H9 (cell line): Measurements from ENCODE around the gene ADTRP. TPM values are rescaled to one million over a fixed set of nuclear protein-coding genes. Genes with fewer than 3 reads are reported as not detected.

Experiments
- DNase-seq: peaks from one replicate; pipeline ENCODE4 v3.0.0-alpha.2; 2017
- H2AFZ ChIP-seq: one replicate; pipeline ENCODE4 v1.6.1; 2013; ENCODE audit warnings: mild to moderate bottlenecking, low read length, control low read depth, moderate library complexity
- H2AK5ac ChIP-seq: 2 replicates; pipeline ENCODE4 v1.6.1; 2013; ENCODE audit warnings: low read length, control low read depth, mixed read lengths; ENCODE audit not compliant: insufficient read length
- H2BK120ac ChIP-seq: one replicate; pipeline ENCODE4 v1.6.1; 2013; ENCODE audit warnings: low read depth, mild to moderate bottlenecking, low read length, control low read depth, inconsistent platforms; ENCODE audit not compliant: poor library complexity, severe bottlenecking
- H2BK12ac ChIP-seq: 2 replicates; pipeline ENCODE4 v1.6.1; 2013; ENCODE audit warnings: low read length, control low read depth, mixed read lengths, low read depth; ENCODE audit not compliant: insufficient read length
- H2BK15ac ChIP-seq: 2 replicates; pipeline ENCODE4 v1.6.1; 2013; ENCODE audit warnings: low read depth, low read length, control low read depth
- H2BK20ac ChIP-seq: one replicate; pipeline ENCODE4 v1.6.1; 2013; ENCODE audit warnings: low read depth, mild to moderate bottlenecking, low read length, control low read depth, inconsistent platforms; ENCODE audit not compliant: poor library complexity, severe bottlenecking
- H2BK5ac ChIP-seq: 2 replicates; pipeline ENCODE4 v1.6.1; 2013; ENCODE audit warnings: low read length, control low read depth, mixed read lengths; ENCODE audit not compliant: insufficient read length
- H3K14ac ChIP-seq: 2 replicates; pipeline ENCODE4 v1.6.1; 2013; ENCODE audit warnings: low read length, control low read depth; ENCODE audit not compliant: insufficient read depth
- H3K18ac ChIP-seq: 2 replicates; pipeline ENCODE4 v1.6.1; 2013; ENCODE audit warnings: low read depth, mild to moderate bottlenecking, mixed read lengths, low read length, control low read depth; ENCODE audit not compliant: insufficient read length
- H3K23ac ChIP-seq: 2 replicates; pipeline ENCODE4 v1.6.1; 2013; ENCODE audit warnings: low read length, control low read depth, mixed read lengths, low read depth; ENCODE audit not compliant: insufficient read length
- H3K23me2 ChIP-seq: 2 replicates; pipeline ENCODE4 v1.6.1; 2013; ENCODE audit warnings: low read depth, mild to moderate bottlenecking, mixed read lengths, low read length, control low read depth; ENCODE audit not compliant: insufficient read length, poor library complexity, severe bottlenecking
- H3K27ac ChIP-seq: 2 replicates; pipeline ENCODE4 v1.5.1; 2013; ENCODE audit warnings: low read length, control low read depth, mixed read lengths, low read depth; ENCODE audit not compliant: insufficient read length
- H3K27me3 ChIP-seq: 2 replicates; pipeline ENCODE4 v1.6.1; 2013; ENCODE audit warnings: low read length, control low read depth, inconsistent platforms; ENCODE audit not compliant: insufficient read depth
- H3K4ac ChIP-seq: 2 replicates; pipeline ENCODE4 v1.6.1; 2013; ENCODE audit warnings: low read depth, mild to moderate bottlenecking, control low read depth, inconsistent platforms, low read length, moderate library complexity
- H3K4me1 ChIP-seq: 2 replicates; pipeline ENCODE4 v1.6.1; 2013; ENCODE audit warnings: low read length, control low read depth, inconsistent platforms; ENCODE audit not compliant: insufficient read depth
- H3K4me2 ChIP-seq: 2 replicates; pipeline ENCODE4 v1.6.1; 2013; ENCODE audit warnings: low read length, control low read depth, mixed read lengths; ENCODE audit not compliant: insufficient read length, insufficient read depth
- H3K56ac ChIP-seq: 2 replicates; pipeline ENCODE4 v1.6.1; 2013; ENCODE audit warnings: low read depth, mild to moderate bottlenecking, mixed read lengths, low read length, control low read depth; ENCODE audit not compliant: insufficient read length
- H3K79me1 ChIP-seq: 2 replicates; pipeline ENCODE4 v1.6.1; 2013; ENCODE audit warnings: low read depth, mild to moderate bottlenecking, moderate library complexity, low read length, control low read depth, inconsistent platforms; ENCODE audit not compliant: insufficient read depth, poor library complexity, severe bottlenecking
- H3K79me2 ChIP-seq: 2 replicates; pipeline ENCODE4 v1.6.1; 2013; ENCODE audit warnings: low read length, control low read depth, inconsistent platforms; ENCODE audit not compliant: insufficient read depth
- H3K9ac ChIP-seq: 2 replicates; pipeline ENCODE4 v1.6.1; 2013; ENCODE audit warnings: low read length, control low read depth, mixed read lengths; ENCODE audit not compliant: insufficient read length; ENCODE audit errors: extremely low read depth
- H3K9me3 ChIP-seq: one replicate; pipeline ENCODE4 v1.6.1; 2013; ENCODE audit warnings: low read depth, low read length, inconsistent platforms; ENCODE audit not compliant: control insufficient read depth
- H3T11ph ChIP-seq: one replicate; pipeline ENCODE4 v1.6.1; 2013; ENCODE audit warnings: mild to moderate bottlenecking, low read length, control low read depth, inconsistent platforms
- H4K20me1 ChIP-seq: one replicate; pipeline ENCODE4 v1.6.1; 2013; ENCODE audit not compliant: control insufficient read depth, insufficient read length, insufficient read depth
- H4K5ac ChIP-seq: 2 replicates; pipeline ENCODE4 v1.6.1; 2013; ENCODE audit warnings: low read depth, mild to moderate bottlenecking, mixed read lengths, low read length, control low read depth; ENCODE audit not compliant: insufficient read length
- H4K8ac ChIP-seq: replicated peaks from 2 replicates; pipeline ENCODE4 v1.6.1; 2013; ENCODE audit warnings: low read length, control low read depth, mixed read lengths, low read depth; ENCODE audit not compliant: insufficient read length
- H4K91ac ChIP-seq: 2 replicates; pipeline ENCODE4 v1.6.1; 2013; ENCODE audit warnings: low read depth, mild to moderate bottlenecking, moderate library complexity, mixed read lengths, low read length, control low read depth; ENCODE audit not compliant: insufficient read length
- H3K27ac Mint-ChIP-seq, 3 experiments: 2 replicates in 2 of 3; 3 replicates in 1 of 3; pipeline ENCODE4 v1.8.0; 2020 to 2021; ENCODE audit warnings: mixed read lengths in 3 of 3, mild to moderate bottlenecking in 1 of 3, moderate library complexity in 1 of 3
- H3K27me3 Mint-ChIP-seq: 2 replicates; pipeline ENCODE4 v1.8.0; 2021; ENCODE audit warnings: low read depth, mild to moderate bottlenecking, moderate library complexity, mixed read lengths
- H3K36me3 Mint-ChIP-seq, 3 experiments: 2 replicates in 2 of 3; 3 replicates in 1 of 3; pipeline ENCODE4 v1.8.0; 2020 to 2021; ENCODE audit warnings: low read depth in 3 of 3, mixed read lengths in 3 of 3; ENCODE audit not compliant: insufficient read depth in 1 of 3
- H3K4me1 Mint-ChIP-seq, 2 experiments: 2 replicates each; pipeline ENCODE4 v1.8.0; 2020; ENCODE audit warnings: mixed read lengths in 2 of 2
- H3K4me3 Mint-ChIP-seq, 2 experiments: 2 replicates in 1 of 2; 3 replicates in 1 of 2; pipeline ENCODE4 v1.8.0; 2020 to 2021; ENCODE audit warnings: mild to moderate bottlenecking in 2 of 2, mixed read lengths in 2 of 2, moderate library complexity in 1 of 2
- H3K9me3 Mint-ChIP-seq, 2 experiments: 2 replicates in 1 of 2; 3 replicates in 1 of 2; pipeline ENCODE4 v1.8.0; 2020; ENCODE audit warnings: mild to moderate bottlenecking in 2 of 2, mixed read lengths in 2 of 2, moderate library complexity in 1 of 2
- WGBS: extraction: QIAGEN DNeasy Blood & Tissue Kit; methylation state at CpG from one replicate; pipeline ENCODE4 v1.1.7; 2013; ENCODE audit warnings: missing lambda C conversion rate, low lambda C conversion rate, mixed read lengths; ENCODE audit not compliant: insufficient read length; ENCODE audit errors: extremely low coverage; 5-methylcytosine and 5-hydroxymethylcytosine counted together
- total RNA-seq: library from RNA; stranded (reverse); gene quantifications from 2 replicates; pipeline ENCODE4 v1.2.1, GENCODE V29; 2021
- TF ChIP-seq, protein P1 (sequence below): fragments of 200-600 bp; sonication (generic); conservative IDR thresholded peaks from 3 replicates; pipeline ENCODE4 v1.8.0; 2021; ENCODE audit warnings: antibody characterized with exemption, mild to moderate bottlenecking

Gene ADTRP
- total RNA-seq, 1 experiment from 2014 or later: not detected

DNA sequence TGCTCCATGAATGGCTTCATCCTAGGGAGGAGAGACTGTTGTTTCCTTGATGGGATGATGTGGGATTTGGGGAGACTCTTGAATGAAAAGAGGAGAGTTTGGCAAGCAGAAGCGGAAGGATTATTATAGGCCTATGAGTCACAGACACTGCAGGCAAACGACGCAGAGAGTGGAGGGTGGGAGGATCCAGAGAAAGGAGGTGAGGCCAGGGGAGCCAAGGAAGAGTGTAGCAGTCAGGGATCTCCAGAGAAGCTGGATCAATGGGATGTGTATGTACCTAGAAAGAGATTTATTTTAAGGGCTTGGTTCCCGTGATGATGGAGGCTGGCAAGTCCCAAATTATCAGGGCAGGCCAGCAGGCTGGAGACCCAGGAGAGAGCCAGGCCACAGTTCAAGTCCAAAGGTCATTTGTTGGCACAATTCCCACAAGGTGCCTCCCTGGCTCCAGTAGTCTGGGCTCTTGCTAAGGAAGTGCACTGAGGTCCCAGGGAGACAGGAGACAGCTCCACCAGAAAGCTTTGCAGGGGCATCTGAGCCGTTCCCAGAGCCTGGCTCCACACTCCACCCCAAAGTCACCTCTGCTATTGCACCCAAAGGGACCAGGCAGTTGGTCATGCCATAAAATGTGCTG is 76.0 kb downstream of the ADTRP start:
- Mint-ChIP-seq H3K4me1 (no peaks in the 10 kb centered on the region; a peak in 1 of 4 replicates), H3K36me3 (no peaks in the 10 kb centered on the region), H3K27me3 (no peaks in the 10 kb centered on the region), H3K9me3 (no peaks in the 10 kb centered on the region), H3K4me3 (no peak overlapping the region), H3K27ac (peak overlapping the region in 1 of 3 experiments; percentile 9; a peak in 1 of 7 replicates)
- Histone ChIP-seq H4K5ac (no peak overlapping the region), H3K27ac (no peak overlapping the region), H3T11ph (no peak overlapping the region), H3K56ac (no peak overlapping the region), H3K23ac (no peak overlapping the region), H2BK20ac (no peak overlapping the region), H3K23me2 (no peaks in the 10 kb centered on the region), H3K27me3 (no peaks in the 10 kb centered on the region), H3K4ac (no peak overlapping the region), H3K14ac (no peak overlapping the region), H2BK120ac (no peak overlapping the region), H2AK5ac (no peak overlapping the region), H3K4me2 (no peak overlapping the region), H3K79me1 (no peaks in the 10 kb centered on the region), H3K9ac (no peak overlapping the region), H2BK5ac (no peak overlapping the region), H2BK15ac (no peak overlapping the region; the same call in 1 of the 2 replicates), H2BK12ac (no peak overlapping the region), H3K9me3 (no peaks in the 10 kb centered on the region), H2AFZ (no peak overlapping the region), H4K91ac (no peak overlapping the region), H4K20me1 (no peaks in the 10 kb centered on the region), H3K18ac (no peak overlapping the region), H3K4me1 (no peaks in the 10 kb centered on the region), H4K8ac (no peak overlapping the region), H3K79me2 (no peaks in the 10 kb centered on the region)
- TF ChIP-seq, protein P1, sequence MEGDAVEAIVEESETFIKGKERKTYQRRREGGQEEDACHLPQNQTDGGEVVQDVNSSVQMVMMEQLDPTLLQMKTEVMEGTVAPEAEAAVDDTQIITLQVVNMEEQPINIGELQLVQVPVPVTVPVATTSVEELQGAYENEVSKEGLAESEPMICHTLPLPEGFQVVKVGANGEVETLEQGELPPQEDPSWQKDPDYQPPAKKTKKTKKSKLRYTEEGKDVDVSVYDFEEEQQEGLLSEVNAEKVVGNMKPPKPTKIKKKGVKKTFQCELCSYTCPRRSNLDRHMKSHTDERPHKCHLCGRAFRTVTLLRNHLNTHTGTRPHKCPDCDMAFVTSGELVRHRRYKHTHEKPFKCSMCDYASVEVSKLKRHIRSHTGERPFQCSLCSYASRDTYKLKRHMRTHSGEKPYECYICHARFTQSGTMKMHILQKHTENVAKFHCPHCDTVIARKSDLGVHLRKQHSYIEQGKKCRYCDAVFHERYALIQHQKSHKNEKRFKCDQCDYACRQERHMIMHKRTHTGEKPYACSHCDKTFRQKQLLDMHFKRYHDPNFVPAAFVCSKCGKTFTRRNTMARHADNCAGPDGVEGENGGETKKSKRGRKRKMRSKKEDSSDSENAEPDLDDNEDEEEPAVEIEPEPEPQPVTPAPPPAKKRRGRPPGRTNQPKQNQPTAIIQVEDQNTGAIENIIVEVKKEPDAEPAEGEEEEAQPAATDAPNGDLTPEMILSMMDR: no peak
- DNase-seq: no peak
- WGBS: no CpG with 5 or more reads among the region's 5 CpGs
